ENCODE data around the gene FNDC10.
"Not testable (repeated sequence)": the region's sequence is repeated elsewhere in the genome, so short reads cannot be mapped to it uniquely, and the experiment has no call there.

Gene FNDC10

DNA sequence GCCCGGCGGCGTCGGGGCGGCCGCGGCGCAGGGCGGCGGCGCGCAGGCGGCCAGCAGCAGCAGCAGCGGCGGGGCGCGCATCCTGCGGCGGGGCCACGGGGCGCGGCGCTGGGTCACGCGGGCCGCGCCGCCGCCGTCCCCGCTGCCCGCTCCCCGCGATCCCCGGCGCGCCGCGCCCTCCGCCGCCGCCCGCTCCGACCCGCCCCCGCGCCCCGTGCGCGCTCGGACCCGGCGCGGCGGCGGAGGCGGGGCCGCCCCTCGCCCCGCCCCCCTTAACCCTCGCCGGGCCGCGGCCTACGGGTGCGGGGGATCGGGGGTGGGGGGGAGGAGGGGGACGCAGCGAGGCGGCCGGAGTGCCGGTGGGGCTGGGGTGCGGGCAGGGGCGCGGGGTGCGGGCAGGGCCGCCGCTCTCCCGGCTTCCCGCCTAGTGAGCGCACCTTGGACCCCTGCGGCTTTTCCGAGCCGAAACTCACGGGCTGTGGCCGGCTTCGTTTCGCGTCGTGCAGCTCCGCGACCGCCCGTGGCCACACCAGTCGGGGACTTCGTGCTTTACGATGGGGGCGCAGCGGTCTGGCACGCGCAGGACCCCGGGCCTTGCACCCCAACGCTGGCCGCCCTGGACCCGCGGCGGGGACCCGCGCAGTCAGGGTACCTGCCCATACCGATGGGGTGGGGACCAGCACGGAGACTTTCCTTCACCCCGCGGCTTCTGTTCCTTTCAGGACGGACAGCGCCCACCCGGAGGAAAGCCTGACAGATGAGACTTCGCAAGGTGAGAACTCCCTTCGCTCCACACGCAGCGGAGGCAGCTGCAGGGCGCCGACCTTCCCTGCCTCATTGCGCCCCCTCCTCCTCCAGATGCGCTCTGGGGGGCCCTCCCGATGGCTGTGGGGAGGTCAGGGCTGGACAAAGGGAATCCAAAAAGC is at the start of gene FNDC10:
FNDC10 (minus strand) TSS at position 201 of the 926 bp plus-strand sequence; CDS start at position 81, 120 bp downstream.
- no peak for DNase-seq (ENCODE audit: low spot score)

DNA sequence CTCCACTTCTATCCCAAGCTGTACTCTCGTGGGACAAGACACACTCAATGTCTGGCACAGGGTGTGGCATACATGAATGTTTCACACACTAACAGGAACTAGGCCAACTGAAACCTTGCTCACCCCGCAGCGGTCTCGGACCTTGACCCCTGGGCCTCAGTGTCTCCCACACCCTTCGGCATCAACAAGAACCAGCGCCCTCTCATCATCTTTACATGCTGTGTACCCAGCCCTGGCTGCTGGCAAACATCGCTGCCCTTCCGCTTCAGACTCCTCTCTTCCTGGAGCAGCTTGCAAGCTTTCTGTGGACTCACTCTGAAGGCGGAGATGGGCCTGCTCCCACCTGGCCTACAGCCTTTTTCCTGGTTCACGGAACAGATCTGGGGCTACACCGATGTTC is 48.3 kb upstream of the FNDC10 start:
- DNase-seq (ENCODE audit: low spot score), result not testable (repeated sequence)

DNA sequence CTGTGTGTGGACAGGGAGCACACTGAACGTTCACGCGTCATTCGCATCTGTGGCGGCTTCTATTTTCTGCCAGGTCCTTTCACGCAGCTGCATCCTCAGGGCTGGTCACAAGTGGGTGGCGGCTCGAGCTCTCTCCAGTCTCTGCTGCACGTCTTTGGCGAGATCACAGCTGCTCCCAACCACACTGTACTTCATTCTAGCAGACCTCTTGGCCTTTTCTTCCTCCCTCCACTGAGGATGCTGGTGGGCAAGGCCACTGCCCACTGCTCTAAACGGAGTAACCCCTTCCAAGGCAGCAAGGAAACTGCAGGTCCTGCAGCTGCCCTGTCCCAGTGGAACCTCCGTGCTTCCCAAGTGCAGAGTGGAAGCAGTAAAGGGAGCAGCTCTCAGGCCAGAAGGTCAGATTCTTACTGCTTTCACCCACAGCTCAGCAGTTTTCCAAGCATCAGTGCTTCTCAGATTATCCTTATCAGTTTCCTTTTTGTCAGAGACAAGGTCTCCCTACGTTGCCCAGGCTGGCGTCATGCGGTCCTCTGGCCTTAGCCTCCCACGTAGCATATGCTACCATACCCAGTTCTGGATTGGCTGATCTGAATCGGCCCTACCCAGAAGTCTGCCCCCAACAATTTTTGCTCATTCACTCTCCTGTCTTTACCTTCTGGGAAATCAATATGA is 47.8 kb upstream of the FNDC10 start:
- DNase-seq (ENCODE audit: low spot score), result peak; percentile 81

DNA sequence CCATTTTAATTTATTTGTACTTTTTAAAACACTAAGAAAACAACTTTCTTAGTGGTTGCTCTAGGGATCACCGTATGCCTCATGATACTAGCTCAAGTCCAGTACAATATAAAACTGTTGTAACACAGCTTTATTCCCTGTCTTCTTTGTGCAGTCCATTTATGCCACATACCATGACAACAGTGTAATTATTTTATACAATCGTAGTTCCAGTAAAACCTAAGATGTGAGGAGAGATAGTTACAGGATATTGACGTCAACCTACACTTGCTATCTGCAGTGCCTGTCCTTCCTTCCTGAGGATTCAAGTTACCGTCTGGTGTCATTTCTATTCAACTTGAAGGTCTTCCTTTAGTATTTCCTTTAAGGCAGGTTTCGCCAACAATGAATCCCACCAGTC is 46.4 kb upstream of the FNDC10 start:
- DNase-seq (ENCODE audit: low spot score), result not testable (repeated sequence)

DNA sequence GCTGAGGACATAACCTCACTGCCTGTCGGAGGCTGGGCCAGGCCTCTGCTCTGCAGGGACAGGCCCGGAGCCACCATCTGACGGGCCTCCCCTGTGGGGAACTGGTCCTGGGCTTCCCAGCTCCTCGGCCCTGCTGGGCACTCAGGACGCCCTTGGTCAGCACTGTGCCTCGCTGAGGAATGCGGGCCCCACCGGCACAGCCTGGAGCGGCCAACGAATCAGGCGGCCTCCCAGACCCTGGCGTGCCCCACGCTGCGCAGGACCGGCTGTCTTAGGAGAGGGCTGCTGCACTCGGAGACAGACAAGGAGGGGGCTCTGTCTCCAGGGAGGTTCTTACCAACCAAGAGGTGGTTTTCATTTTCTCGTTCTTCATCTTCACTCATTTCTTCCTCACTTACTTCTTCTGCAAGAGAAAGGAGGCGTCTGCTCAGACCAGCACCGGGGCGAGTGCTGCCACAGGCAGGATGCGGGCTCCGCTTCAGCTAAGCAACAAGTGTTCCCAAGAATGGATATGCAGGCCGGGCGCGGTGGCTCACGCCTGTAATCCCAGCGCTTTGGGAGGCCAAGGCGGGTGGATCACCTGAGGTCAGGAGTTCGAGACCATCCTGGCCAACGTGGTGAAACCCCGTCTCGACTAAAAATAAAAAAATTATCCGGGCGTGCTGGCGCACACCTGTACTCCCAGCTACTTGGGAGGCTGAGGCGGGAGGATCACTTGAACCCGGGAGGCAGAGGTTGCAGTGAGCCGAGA is 41.0 kb upstream of the FNDC10 start:
- not testable (repeated sequence) for DNase-seq (ENCODE audit: low spot score)

DNA sequence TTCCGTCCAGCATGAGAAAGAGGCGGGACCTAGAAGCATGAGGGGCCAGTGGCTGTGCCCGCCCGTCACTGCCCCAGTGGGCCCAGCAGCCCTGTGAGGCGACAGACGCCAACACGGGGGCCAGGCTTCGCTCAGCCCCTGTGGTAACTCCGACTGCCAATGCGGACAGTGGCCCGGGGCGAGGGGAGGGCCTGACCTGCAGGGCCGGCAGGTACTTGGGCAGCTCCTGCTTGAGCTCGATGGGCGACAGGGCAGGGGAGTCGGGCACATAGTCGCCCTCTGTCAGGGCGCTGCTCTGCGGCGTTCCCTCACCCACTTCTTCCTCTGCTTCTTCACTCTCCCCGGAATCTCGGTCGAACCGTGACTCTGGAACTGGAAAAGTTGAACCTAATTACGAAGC is 40.1 kb upstream of the FNDC10 start:
- DNase-seq (ENCODE audit: low spot score), result not testable (repeated sequence)

DNA sequence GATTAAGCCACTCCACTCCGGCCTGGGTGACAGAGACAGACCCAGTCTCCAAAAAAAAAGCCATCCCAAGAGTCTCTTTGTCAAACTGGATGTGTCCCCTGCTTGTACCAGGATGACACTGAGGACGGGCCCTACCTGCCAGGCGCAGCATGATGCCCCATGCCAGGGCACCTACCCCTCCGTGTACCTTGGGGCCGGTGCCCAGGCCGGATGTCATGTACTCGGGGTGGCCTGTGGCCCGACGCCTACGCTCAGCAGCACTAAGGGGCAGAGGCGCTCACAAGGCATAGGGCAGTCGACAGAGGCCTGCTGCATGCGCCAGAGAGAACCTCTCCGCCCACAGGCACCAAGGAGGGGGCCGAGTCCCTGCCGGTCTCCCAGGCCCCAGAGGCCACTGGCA is 39.4 kb upstream of the FNDC10 start:
- not testable (repeated sequence) for DNase-seq (ENCODE audit: low spot score)

DNA sequence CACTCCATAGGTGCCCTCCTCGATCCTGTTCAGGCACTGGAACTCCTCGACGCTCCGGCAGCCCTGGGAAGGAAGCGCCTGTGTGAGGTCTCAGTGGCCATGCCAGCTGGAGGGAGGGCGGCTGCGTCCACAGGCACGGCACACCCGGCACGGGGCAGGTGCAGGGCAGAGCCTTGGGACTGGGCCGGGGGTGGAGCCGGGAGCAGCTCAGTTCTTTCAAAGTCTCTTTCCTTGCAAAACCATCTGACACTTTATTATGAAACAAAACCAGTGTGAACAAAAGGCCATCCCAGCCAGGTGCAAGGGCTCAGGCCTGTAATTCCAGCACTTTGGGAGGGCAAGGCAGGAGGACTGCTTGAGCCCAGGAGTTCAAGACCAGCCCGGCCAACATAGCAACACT is 38.6 kb upstream of the FNDC10 start:
- DNase-seq (ENCODE audit: low spot score), result not testable (repeated sequence)

DNA sequence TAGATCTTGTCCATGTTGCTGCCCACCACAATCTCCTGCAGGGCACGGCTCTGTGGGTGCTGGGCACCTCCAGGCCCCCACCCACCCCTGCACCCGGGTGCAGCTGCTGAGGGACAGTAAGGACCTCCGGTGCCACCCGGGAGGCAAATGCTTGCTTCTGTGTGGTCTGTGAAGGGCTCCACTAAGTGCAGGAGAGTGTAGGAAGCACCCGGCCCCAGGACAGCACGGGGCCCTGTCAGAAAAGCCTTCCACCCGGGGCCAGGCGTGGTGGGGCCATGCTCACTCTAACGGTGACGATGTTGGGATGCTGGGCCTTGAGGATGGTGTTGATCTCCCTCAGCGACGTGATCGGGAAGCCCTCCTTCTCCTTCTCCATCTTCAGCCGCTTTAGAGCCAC is 37.5 kb upstream of the FNDC10 start:
- not testable (repeated sequence) for DNase-seq (ENCODE audit: low spot score)

DNA sequence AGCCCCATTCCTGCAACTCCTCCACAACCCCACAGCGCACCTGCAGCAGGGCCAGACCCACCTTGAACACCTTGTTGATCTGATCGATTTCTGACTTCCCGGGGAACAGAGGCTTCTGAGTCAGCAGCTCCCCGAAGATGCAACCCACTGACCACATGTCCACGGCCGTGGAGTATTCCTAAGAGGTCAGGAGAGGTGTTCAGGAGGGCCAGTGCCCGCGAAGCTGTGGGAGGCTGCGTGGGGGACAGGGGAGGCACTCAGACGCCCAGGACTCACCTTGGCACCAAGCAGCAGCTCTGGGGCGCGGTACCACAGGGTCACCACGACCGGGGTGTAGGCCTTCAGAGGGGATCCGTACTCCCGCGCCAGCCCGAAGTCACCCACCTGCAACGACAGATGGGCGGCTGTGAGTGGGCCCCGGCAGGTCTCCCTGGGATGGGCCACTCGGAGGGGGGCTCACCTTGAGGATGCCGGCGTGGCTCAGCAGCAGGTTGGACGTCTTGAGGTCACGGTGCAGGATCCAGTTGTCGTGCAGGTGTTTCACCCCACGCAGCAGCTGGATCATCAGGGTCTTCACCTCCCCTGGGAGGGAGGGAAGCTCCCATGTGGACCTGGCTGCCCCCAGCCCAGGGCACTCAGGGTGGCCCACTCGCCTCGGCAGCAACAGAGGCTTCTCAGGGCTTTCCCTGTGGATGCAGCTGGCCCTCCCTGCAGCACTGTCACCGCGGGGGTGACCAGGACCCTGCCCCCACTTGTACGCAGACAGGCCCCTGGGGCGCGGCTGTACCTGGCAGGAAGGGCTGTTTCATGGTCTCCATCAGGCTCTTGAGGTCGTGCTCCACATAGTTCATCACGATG is 36.9 kb upstream of the FNDC10 start:
- not testable (repeated sequence) for DNase-seq (ENCODE audit: low spot score)

DNA sequence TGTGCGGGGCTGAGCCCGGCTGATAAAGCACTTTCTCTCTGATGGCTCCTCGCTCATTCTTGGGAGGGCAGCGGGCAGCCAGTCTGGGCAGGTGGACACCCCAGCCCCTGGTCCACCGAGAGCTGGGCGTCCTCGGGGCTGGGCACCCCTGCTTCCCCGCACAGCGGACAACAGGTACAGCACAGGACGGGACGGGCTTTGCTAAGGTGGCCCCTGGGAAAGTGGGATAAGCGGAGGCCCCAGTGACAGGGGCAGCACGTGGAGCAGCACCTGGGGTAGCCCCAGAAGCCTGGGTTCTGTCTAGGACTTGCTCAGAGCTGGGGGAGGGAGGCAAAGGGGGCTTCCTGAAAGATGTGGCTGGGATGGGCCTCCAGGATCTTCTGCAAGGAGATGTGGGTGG is 34.7 kb upstream of the FNDC10 start:
- DNase-seq (ENCODE audit: low spot score), result not testable (repeated sequence)

DNA sequence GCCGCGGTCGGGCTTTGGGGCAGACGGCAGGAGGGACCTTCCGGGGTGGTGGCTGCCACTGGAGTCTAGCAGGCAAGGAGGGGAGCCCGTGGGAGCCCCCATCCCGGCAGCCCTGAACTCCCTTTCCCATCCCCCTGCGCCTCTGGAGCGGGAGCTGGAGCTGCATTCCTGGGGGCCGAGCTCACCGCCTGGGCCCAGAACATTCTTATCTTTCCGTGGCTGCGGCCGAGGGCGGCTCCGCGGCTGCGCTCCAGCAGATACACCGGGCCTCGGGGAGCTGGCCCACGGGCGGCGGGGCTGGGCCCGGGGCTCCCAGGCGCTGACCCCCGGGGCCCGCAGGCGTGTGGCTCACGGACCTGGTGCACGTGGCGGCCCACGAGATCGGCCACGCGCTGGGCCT is 33.5 kb upstream of the FNDC10 start:
- DNase-seq (ENCODE audit: low spot score), result not testable (repeated sequence)

DNA sequence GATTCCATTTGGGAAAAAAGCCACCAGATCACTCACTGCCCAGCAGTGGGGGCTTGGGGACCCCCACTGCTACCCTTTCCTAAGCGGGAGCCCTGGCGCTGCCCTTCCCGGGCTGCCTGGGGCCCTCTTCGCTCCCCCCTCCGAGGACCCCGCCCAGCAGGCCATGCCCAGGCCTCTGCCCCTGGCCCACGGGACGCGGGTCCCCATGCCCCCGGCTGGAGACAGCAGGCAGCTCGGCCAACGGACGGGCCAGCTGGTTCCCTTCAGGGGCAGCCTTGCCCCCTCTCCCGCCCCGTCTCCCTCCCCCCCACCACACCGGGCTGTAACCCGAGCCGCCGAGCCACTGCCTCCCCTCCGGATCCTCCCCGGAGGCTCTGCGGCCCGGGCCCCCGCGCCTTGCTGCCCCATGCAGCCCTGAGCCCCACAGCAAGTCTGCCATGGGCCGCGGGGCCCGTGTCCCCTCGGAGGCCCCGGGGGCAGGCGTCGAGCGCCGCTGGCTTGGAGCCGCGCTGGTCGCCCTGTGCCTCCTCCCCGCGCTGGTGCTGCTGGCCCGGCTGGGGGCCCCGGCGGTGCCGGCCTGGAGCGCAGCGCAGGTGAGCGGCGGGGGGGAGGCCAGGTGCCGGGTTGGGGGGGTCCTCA is 32.0 kb upstream of the FNDC10 start, which contains the start of gene MMP23B:
MMP23B (plus strand) TSS at position 392 of the 639 bp plus-strand sequence; CDS start at position 438, 46 bp downstream.
- DNase-seq (ENCODE audit: low spot score), result no peak

DNA sequence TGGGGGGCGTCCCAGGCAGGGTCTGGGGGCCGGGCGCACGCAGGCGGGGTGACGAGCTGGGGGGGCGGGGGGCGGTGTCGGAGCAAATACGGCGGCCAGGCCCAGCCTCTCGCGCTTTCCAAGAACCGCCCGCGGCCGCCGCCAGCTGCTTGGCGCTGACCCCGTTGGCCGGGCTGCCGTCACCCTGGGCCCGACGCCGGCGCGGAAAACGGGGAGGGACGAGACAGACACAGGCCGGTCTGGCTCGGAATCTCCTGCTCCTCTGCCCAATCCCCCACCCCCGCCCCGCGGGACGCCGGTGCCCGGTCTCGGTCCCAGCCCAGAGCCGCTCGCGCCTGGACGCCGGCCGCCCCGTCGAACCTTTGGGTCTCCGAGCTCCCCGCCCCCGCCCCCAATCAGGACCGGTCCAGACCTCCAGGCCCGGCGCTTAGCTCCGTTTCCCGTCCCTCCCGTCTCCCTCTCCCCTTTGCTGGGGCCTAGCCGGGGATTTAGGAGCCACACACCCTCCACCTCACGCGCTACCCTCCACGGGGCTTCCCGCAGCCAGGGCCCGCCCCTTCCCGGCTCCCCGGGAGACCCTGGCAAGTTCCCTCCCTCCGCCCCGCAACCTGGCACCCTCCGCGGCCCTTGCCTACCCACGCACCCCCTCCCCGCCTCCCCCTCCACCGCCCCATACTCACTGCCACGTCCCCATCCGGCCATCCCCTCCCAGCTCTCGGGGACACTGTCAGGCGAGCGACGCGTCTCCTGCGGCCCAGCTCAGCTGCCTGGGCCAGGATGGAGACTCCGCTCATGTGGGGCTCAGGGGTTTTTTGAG is 31.2 kb upstream of the FNDC10 start:
- no peak for DNase-seq (ENCODE audit: low spot score)

DNA sequence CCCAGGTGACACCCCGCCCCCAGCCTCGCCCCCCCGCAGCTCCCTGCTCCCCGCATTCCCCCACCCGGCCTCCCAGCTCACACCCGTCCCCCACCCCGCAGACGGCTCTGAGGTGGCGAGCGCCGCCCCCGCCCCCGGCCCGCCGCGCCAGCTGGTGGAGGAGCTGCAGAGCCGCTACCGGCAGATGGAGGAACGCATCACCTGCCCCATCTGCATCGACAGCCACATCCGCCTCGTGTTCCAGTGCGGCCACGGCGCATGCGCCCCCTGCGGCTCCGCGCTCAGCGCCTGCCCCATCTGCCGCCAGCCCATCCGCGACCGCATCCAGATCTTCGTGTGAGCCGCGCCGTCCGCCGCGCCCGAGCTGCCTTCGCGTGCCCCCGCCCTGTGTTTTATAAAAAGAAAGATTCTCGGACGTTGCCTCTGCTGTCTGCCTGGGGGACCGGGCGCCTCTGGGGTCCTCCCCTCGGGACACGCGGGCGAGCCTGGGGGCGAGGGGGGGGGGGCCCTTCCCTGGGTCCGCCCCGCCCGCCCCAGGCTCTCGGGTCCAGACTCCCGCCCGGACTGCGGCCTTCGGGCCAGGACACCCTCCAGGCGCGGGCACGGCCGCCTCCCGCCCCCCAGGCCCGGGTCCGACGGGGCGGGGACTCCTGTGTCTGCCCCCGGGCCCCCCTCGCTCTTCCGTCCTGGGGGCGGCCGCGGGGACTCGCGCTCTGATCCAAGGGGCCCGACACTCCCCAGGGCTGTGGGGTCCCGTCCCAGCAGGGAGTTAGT is 30.4 kb upstream of the FNDC10 start:
- no peak for DNase-seq (ENCODE audit: low spot score)

DNA sequence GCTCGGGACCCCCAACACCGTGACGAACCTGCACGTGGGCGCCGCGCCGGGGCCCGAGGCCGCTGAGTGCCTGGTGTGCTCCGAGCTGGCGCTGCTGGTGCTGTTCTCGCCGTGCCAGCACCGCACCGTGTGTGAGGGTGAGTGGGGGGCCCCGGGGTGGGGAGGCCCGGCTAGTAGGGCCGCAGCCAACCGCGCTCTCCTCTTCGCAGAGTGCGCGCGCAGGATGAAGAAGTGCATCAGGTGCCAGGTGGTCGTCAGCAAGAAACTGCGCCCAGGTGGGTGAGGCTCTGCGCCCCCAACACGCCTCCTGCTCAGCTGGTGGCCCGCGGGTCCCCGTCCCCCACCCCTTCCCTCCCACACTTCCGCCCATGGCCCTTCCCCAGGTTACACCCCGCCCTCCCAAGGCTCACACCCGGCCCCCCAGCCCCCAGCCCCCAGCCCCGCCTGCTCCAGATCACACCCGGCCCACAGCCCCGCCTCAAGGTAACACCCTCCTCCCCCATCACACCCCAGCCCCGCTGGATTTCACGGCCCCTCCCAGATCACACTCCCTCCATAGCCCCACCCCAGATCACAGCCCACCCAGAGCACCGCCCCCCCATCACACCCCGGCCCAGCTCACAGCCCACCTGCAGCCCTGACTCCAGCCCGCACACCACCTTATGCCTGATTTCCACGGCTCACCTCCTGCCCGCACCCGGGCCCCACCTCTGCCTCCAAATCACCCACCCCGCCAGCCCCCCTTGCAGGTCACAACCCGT is 29.7 kb upstream of the FNDC10 start:
- DNase-seq (ENCODE audit: low spot score), result no peak

DNA sequence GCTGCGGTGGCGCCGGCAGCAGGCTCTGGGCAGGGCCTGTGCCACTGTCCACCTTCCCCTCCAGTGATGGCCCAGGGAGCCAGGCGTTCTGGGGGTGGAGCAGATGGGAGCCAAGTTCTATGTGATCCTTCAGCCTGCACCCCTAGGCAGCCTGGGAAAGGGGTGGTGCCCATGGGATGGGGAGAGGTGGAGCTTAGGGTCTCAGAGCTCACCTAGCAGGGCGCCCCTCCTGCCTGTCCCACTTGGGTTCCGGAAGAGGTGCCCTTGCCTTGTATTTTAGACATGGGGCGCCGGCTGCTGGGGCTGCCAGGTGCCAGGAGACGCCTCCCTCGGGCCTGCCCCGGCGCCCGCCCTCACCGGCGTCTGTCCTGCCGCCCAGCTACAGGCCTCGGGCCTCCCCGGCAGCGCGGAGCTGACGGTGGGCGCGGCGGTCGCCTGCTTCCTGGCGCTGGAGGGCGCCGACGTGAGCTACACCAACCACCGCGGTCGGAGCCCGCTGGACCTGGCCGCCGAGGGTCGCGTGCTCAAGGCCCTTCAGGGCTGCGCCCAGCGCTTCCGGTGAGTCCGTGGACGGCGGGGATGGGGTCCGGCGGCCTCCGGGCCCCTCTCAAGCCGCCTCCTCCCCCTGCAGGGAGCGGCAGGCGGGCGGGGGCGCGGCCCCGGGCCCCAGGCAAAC is 29.0 kb upstream of the FNDC10 start:
- no peak for DNase-seq (ENCODE audit: low spot score)
